KMS-11 (cell line): ENCODE measurements around the gene FAM168A.

Experiments
- H2AFZ ChIP-seq: fragments of 200-600 bp; sonication (generic); 2 replicates; pipeline ENCODE4 v1.6.1; 2016; ENCODE audit warnings: antibody characterized with exemption, mixed run types, low read depth
- H3K27ac ChIP-seq: fragments of 200-600 bp; sonication (generic); 2 replicates; pipeline ENCODE4 v1.6.1; 2016; ENCODE audit warnings: mild to moderate bottlenecking, mixed run types
- H3K27me3 ChIP-seq: fragments of 200-600 bp; sonication (generic); 2 replicates; pipeline ENCODE4 v1.6.1; 2017; ENCODE audit warnings: mild to moderate bottlenecking, low read depth, mixed run types, moderate library complexity; ENCODE audit not compliant: insufficient read depth
- H3K36me3 ChIP-seq: fragments of 200-600 bp; sonication (generic); 2 replicates; pipeline ENCODE4 v1.6.1; 2017; ENCODE audit warnings: mild to moderate bottlenecking, mixed run types; ENCODE audit not compliant: insufficient read depth
- H3K4me1 ChIP-seq: fragments of 200-600 bp; sonication (generic); 2 replicates; pipeline ENCODE4 v1.6.1; 2016; ENCODE audit warnings: mild to moderate bottlenecking, low read depth, mixed run types; ENCODE audit not compliant: poor library complexity, severe bottlenecking
- H3K4me2 ChIP-seq: fragments of 200-600 bp; sonication (generic); 2 replicates; pipeline ENCODE4 v1.7.0; 2016; ENCODE audit warnings: mild to moderate bottlenecking, mixed run types
- H3K4me3 ChIP-seq: fragments of 200-600 bp; sonication (generic); IDR thresholded peaks from 2 replicates; pipeline ENCODE4 v1.6.1; 2017; ENCODE audit warnings: low read depth, low read length, mixed read lengths; ENCODE audit not compliant: insufficient read depth
- H3K79me2 ChIP-seq: fragments of 200-600 bp; sonication (generic); 2 replicates; pipeline ENCODE4 v1.6.1; 2016; ENCODE audit warnings: low read depth, mixed run types; ENCODE audit not compliant: insufficient read depth
- H3K9ac ChIP-seq: fragments of 200-600 bp; sonication (generic); 2 replicates; pipeline ENCODE4 v1.6.1; 2016; ENCODE audit warnings: mild to moderate bottlenecking, mixed run types
- H4K20me1 ChIP-seq: fragments of 200-600 bp; sonication (generic); 2 replicates; pipeline ENCODE4 v1.6.1; 2016; ENCODE audit warnings: mild to moderate bottlenecking, mixed run types; ENCODE audit not compliant: insufficient read depth
- TF ChIP-seq, protein P1 (sequence below): fragments of 200-600 bp; sonication (generic); conservative IDR thresholded peaks from 2 replicates; pipeline ENCODE4 v1.6.1; 2017; ENCODE audit warnings: low read depth, mild to moderate bottlenecking, antibody characterized with exemption, low read length, moderate library complexity, mixed read lengths

FAM168A gene

DNA sequence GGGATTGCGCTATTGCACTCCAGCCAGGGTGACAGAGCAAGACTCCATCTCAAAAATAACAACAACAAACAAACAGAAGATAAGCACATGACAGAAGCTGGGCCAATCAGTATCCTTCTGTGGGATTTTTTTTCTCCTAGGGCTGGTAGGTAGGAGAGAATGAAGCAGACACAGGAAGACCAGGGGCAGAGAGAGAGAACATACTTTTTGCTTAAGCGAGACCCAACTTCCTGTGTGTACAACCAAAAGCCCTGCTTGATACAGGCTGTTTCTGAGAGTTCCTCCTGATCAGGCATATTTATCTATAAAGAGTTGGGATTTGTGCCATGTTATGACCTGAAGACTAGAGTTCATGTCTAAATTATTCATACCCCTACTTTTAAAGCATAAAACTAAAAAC, 36.1 kb upstream of the FAM168A start:
- no peak overlapping the region for H2AFZ ChIP-seq
- no peak overlapping the region for H3K9ac ChIP-seq
- H3K27me3 ChIP-seq: no peaks in the 10 kb centered on the region
- no peak overlapping the region for H3K27ac ChIP-seq
- no peak overlapping the region for H3K4me2 ChIP-seq
- no peaks in the 10 kb centered on the region for H3K4me1 ChIP-seq
- H4K20me1 ChIP-seq: no peaks in the 10 kb centered on the region
- TF ChIP-seq, protein P1, sequence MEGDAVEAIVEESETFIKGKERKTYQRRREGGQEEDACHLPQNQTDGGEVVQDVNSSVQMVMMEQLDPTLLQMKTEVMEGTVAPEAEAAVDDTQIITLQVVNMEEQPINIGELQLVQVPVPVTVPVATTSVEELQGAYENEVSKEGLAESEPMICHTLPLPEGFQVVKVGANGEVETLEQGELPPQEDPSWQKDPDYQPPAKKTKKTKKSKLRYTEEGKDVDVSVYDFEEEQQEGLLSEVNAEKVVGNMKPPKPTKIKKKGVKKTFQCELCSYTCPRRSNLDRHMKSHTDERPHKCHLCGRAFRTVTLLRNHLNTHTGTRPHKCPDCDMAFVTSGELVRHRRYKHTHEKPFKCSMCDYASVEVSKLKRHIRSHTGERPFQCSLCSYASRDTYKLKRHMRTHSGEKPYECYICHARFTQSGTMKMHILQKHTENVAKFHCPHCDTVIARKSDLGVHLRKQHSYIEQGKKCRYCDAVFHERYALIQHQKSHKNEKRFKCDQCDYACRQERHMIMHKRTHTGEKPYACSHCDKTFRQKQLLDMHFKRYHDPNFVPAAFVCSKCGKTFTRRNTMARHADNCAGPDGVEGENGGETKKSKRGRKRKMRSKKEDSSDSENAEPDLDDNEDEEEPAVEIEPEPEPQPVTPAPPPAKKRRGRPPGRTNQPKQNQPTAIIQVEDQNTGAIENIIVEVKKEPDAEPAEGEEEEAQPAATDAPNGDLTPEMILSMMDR: no peak
- H3K79me2 ChIP-seq: no peaks in the 10 kb centered on the region
- H3K36me3 ChIP-seq: no peaks in the 10 kb centered on the region
- H3K4me3 ChIP-seq: no peak overlapping the region

DNA sequence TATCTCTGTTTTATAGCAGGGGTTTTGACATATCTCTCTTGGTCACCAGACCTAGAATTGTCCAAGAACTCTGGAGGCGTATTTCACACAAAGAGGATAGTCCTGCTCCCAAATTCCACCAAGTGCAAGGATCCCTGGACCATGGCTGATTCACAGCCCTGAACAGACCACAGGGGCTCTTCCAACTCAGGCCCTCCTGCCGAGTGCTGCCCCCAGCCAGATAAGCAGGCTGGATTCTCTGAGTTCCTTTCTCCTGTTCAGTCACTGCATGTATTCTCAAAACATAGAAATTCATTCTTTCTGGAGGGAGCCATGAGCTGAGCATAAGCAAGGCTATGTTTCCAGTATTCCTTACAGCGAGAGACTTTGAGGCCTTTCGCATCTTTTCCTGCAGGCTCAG, 35.1 kb upstream of the FAM168A start:
- no peak overlapping the region for H3K4me3 ChIP-seq
- H4K20me1 ChIP-seq: no peaks in the 10 kb centered on the region
- TF ChIP-seq, protein P1: no peak
- H3K79me2 ChIP-seq: no peaks in the 10 kb centered on the region
- H2AFZ ChIP-seq: no peak overlapping the region
- no peak overlapping the region for H3K9ac ChIP-seq
- no peaks in the 10 kb centered on the region for H3K4me1 ChIP-seq
- H3K27ac ChIP-seq: no peak overlapping the region
- no peak overlapping the region for H3K4me2 ChIP-seq
- H3K27me3 ChIP-seq: no peaks in the 10 kb centered on the region
- H3K36me3 ChIP-seq: no peaks in the 10 kb centered on the region

DNA sequence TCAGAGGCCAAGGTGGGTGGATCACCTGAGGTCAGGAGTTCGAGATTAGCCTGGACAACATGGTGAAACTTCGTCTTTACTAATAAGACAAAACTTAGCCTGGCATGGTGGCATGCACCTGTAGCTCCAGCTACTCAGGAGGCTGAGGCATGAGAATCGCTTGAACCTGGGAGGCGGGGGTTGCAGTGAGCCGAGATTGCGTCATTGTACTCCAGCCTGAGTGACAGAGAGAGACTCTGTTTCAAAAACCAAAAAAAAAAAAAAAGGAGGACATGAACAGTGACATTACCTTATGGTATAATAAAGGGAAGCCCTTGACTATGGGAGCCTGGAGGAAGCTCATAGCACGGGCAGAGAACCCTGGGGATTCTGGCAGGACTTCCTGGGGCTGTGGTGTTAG, 32.0 kb upstream of the FAM168A start:
- Histone ChIP-seq H3K27ac (no peak overlapping the region), H3K4me1 (no peaks in the 10 kb centered on the region), H4K20me1 (no peaks in the 10 kb centered on the region), H3K4me2 (no peak overlapping the region), H3K36me3 (no peaks in the 10 kb centered on the region), H3K27me3 (no peaks in the 10 kb centered on the region), H3K9ac (no peak overlapping the region), H3K4me3 (no peak overlapping the region), H2AFZ (no peak overlapping the region), H3K79me2 (no peaks in the 10 kb centered on the region)
- TF ChIP-seq, protein P1: no peak

DNA sequence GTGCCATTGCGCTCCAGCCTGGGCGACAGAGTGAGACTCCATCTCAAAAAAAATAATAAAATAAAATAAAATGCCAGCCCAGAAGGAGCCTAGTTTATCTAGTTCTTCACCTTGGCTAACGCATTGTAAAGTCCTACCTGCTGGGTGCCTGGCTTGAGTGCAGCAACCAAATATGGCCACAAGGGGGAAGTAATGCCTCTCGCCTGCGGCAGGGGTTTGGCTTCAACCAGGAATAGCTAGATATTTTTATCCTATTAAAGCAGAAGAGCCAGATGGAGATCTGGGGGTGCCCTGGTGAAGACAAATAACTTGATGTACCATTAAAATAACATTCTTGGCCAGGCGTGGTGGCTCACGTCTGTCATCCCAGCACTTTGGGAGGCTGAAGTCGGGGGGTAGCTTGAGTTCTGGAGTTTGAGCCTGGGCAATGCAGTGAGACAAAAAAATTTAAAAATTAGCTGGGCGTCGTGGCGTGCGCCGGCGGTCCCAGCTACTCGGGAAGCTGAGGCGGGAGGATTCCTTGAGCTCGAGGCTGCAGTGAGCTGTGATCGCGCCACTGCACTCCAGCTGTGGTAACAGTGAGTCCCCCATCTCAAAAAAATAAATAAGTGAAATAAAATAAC, 27.9 kb upstream of the FAM168A start:
- Histone ChIP-seq H3K4me3 (no peak overlapping the region), H4K20me1 (no peaks in the 10 kb centered on the region), H3K27me3 (no peaks in the 10 kb centered on the region), H2AFZ (peak overlapping the region; percentile 81), H3K4me2 (peak overlapping the region; percentile 40; the same call in 1 of the 2 replicates), H3K27ac (no peak overlapping the region), H3K79me2 (no peaks in the 10 kb centered on the region), H3K4me1 (no peaks in the 10 kb centered on the region), H3K9ac (no peak overlapping the region), H3K36me3 (no peaks in the 10 kb centered on the region)
- TF ChIP-seq, protein P1: peak; percentile 84
